GM19328 (cell line): ENCODE measurements around the gene PRRC2C.
"Not testable (repeated sequence)": the region's sequence is repeated elsewhere in the genome, so short reads cannot be mapped to it uniquely, and the experiment has no call there.

Experiments
- ATAC-seq: cut with Tn5 transposase; IDR thresholded peaks from one replicate; pipeline ENCODE4 v1.9.1; 2021; ENCODE audit warnings: mild to moderate bottlenecking, moderate library complexity; ENCODE audit not compliant: unreplicated experiment

The PRRC2C gene

GRCh38 chr1:171582589-171582988 is 97.3 kb downstream of the PRRC2C start:
- ATAC-seq = no peak

- ATAC-seq = no peak
Observed at GRCh38 chr1:171583591-171584201, 98.4 kb downstream of the PRRC2C start.

- ATAC-seq = no peak
Observed at GRCh38 chr1:171585715-171586114, 100.4 kb downstream of the PRRC2C start.

GRCh38 chr1:171588230-171588629 is 102.9 kb downstream of the PRRC2C start:
- ATAC-seq = no peak

GRCh38 chr1:171590022-171590421 is 104.7 kb downstream of the PRRC2C start:
- no peak for ATAC-seq

DNA sequence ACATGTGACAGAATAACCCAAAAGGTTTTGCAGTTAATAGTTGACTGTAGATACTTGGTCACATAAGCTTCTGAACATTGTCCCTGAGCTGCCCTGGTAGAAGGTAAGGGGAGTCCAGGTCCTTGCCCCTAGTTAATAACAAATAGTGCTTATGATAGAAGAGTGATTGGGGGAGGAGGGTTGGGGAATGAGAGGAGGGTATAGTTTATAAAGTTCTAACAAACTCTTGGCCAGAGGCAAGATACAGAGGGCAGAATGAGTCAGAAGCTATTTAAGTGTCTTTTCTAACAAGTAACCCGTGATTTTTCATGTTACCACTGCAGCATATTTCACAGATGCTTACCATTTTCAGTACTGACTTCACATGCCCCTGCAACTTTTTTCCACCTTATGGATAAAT is 110.0 kb downstream of the PRRC2C start:
- no peak for ATAC-seq

DNA sequence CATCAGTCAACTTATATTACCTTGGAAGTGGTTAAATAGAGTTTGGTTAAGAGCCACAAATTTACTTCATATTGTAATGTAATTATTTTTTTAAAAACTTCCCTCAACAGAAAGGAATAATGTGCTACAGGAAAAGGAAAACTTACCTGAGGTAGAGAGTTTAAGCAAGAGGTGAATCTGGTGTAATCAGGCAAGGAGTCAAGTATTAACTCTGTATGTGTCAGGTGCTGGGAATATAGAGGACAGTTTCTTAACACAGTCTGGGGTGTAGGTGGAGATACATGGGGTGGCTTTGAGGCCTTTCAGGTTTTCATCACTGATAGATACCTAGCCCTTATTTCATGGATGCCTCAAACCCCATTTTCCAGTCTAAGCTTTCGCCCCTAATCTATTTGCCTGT is 110.8 kb downstream of the PRRC2C start:
- no peak for ATAC-seq

DNA sequence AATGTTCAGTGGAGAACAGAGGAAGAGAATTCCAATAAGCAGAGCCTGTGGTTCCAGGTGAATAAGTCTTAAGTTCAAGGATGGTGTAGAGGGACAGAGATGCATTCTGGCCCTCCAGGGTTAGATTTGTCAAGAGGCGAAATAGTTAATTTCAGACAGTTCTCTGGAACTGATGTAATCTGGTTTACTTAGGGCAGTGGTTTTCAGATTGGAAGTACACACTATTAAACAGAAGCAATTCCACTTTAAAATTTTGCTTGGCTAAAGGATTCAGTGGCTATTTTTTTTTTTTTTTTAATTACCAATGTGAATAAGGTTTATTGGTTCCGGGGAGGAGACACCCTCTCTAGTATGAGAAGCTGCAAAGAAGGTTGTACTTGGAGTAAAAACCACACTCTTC is 111.4 kb downstream of the PRRC2C start:
- no peak for ATAC-seq

- ATAC-seq = no peak
Observed at GRCh38 chr1:171597203-171597602, 111.9 kb downstream of the PRRC2C start.

- ATAC-seq = not testable (repeated sequence)
Observed at GRCh38 chr1:171600310-171600709, 115.0 kb downstream of the PRRC2C start.

- ATAC-seq = no peak
Observed at GRCh38 chr1:171600862-171601261, 115.5 kb downstream of the PRRC2C start.

- not testable (repeated sequence) for ATAC-seq
Observed at GRCh38 chr1:171603042-171603441, 117.7 kb downstream of the PRRC2C start.

- no peak for ATAC-seq
Observed at GRCh38 chr1:171606402-171606941, 121.1 kb downstream of the PRRC2C start.

DNA sequence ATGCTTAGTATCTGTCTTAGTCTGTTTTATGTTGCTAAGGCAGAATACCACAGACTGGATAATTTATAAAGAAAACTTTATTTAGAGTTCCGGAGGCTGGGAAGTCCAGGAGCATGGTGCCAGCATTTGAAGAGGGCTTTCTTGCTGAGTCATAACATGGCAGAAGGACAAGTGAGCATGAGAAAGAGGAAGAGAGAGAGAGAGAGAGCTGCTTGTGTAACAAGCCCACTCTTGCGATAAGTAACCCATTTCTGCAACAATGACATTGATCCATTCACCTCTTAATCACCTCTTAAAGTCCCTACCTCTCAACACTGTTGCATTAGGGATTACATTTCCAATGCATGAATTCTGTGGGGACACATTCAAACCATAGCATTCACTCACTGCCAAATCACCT is 125.1 kb downstream of the PRRC2C start:
- ATAC-seq = no peak

DNA sequence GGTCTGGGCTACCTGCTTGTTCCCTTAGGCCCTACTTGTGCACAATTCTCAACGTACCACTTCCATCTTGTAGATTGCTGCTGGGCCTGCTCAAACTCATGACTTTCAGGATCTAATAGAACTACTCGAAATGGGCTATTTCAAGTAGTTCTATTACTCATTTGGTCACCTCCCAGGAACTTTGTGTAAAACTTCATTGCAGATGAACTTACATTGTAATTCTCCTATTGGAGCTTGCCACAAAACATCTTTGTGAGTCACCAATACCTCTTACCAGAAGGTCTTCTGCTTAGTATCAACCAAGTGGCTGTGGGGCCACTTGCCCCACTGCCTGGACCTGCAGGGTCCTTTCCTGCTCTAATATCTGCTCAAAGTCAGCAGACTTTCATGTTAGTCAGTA is 126.0 kb downstream of the PRRC2C start:
- no peak for ATAC-seq

- no peak for ATAC-seq
Observed at GRCh38 chr1:171613282-171613681, 128.0 kb downstream of the PRRC2C start.

- not testable (repeated sequence) for ATAC-seq
Observed at GRCh38 chr1:171615122-171615906, 130.0 kb downstream of the PRRC2C start.

DNA sequence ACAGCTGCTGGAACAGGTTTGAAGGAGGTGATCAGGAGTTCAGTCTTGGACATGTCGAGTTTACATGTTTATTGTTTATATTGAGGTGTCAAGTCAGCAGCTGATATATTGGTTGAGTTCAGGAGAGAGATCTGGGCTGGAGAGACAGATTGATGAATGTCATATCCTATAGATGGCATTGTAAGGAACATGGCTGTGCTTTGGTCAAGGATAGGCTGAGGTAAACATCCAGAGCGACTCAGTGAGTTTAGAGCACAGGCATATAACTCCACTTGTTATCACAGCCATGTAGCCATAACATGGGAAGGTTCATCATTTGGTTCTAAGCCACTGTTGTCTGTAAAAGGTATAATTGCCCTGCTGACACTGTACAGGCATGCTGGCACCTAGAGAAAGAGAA is 131.3 kb downstream of the PRRC2C start:
- no peak for ATAC-seq

GRCh38 chr1:171622152-171622462 is 136.8 kb downstream of the PRRC2C start, which contains the start of gene MYOCOS:
Gene MYOCOS (plus strand): TSS chr1:171622243. CDS start chr1:171623884, 1,641 bp downstream.
- no peak for ATAC-seq

GRCh38 chr1:171623651-171624331 is 138.5 kb downstream of the PRRC2C start:
- ATAC-seq = no peak

DNA sequence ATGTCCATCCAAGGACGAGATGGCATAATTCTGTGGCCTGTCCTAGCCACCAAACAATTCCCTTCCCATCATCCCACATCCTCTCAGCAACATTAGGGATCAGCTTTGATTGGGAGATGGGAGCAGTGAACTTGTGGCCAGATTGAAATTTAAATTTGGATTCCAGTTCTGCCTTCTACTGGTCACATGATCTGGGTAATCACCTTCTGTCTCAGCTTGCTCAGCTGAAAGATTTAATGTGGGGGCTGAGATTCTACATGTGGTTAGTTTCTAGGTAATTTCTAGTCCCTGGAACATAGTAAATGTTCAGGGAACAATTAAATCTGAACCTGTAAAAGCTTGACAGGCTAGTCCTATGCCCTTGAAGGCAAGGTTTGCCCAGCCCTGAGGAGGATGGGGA is 139.9 kb downstream of the PRRC2C start:
- ATAC-seq = no peak

GRCh38 chr1:171627020-171627419 is 141.7 kb downstream of the PRRC2C start:
- ATAC-seq = no peak
